GM18502 (cell line): Measurements from ENCODE around the gene PMAIP1.
"Not testable (repeated sequence)": the region's sequence is repeated elsewhere in the genome, so short reads cannot be mapped to it uniquely, and the experiment has no call there.

Experiments
- ATAC-seq: cut with Tn5 transposase; IDR thresholded peaks from one replicate; pipeline ENCODE4 v1.9.1; 2021; ENCODE audit warnings: mild to moderate bottlenecking; ENCODE audit not compliant: unreplicated experiment, poor library complexity

The PMAIP1 gene

DNA sequence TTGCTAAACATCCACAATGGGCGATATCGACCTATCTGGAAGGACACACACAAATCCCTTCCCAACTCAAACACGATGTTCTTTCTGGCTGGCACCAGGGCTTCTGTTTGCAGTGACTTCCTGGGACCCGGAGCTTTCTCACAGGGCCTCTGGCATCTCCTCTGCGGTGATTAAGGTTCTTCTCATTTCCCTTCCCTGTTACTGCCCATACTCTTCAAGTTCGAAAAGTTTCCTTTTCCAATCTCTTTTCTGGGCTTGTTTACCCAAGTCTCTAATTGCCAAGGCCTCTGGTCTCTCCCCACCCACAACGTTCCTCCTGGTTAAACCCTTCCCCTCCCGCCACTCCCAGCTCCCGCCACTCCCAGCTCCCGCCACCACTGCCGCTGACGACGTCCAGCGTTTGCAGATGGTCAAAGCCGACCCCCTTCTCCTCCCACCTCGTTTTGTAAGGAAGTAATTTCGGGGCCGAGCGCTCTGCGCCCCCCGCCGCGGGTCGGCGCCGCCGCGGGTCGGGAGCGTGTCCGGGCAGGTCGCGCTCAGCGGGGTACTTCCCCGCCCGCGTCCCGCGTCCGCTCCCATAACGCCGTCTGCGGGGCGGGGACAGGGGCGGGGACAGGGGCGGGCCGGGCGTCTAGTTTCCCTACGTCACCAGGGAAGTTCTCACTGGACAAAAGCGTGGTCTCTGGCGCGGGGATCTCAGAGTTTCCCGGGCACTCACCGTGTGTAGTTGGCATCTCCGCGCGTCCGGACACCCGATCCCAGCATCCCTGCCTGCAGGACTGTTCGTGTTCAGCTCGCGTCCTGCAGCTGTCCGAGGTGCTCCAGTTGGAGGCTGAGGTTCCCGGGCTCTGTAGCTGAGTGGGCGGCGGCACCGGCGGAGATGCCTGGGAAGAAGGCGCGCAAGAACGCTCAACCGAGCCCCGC, at the start of gene PMAIP1:
TSS of gene PMAIP1 (plus strand) at position 699 of the 924 bp plus-strand sequence. CDS start at position 881, 182 bp downstream.
- ATAC-seq, result peak; percentile 68

GRCh38 chr18:59851784-59852399, 47.9 kb upstream of the PMAIP1 start:
- ATAC-seq, result no peak

DNA sequence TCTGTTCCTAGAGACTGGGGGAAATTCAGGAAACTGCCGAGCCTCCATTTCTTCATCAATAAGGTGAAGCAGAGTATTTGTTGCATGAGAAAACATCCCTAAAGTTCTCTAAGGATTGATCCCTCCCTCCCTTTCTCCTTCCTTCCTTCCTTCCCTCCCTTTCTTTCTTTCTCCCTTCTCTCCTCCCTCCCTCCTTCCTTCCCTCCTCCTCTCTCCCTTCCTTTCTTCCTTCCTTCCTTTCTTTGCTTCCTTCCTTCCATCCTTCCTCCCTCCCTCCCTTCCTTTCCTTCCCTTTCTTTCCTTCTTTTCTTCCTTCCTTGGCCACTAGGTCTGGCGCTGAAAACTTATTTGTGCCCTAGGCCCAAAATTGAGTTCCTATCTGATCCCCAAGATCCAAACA, 47.2 kb upstream of the PMAIP1 start:
- no peak for ATAC-seq

GRCh38 chr18:59853380-59853779, 46.4 kb upstream of the PMAIP1 start:
- ATAC-seq, result no peak

- ATAC-seq, result not testable (repeated sequence)
These were observed 45.8 kb upstream of the PMAIP1 start for GRCh38 chr18:59853988-59854387.

DNA sequence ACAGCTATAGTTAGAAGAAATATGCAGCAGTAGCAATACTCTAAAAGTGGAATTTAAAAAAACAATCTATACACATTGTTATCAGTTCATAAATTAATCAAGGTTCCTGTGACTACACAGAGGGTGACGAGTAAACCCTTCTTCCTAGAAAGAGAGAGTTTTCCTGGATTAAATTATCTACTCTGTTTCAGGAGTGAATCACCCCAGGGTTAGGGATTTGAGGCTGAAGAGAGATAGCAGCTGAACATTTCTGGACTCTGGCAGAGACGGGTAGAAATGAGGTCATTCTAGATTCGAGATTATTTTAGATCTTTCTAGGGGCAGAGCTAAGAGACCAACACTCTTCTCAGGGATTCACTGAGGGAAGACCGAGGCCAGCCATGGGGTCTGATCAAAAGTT, 38.8 kb upstream of the PMAIP1 start:
- no peak for ATAC-seq

- ATAC-seq, result peak; percentile 87
These were observed 37.6 kb upstream of the PMAIP1 start for GRCh38 chr18:59861963-59862819.

DNA sequence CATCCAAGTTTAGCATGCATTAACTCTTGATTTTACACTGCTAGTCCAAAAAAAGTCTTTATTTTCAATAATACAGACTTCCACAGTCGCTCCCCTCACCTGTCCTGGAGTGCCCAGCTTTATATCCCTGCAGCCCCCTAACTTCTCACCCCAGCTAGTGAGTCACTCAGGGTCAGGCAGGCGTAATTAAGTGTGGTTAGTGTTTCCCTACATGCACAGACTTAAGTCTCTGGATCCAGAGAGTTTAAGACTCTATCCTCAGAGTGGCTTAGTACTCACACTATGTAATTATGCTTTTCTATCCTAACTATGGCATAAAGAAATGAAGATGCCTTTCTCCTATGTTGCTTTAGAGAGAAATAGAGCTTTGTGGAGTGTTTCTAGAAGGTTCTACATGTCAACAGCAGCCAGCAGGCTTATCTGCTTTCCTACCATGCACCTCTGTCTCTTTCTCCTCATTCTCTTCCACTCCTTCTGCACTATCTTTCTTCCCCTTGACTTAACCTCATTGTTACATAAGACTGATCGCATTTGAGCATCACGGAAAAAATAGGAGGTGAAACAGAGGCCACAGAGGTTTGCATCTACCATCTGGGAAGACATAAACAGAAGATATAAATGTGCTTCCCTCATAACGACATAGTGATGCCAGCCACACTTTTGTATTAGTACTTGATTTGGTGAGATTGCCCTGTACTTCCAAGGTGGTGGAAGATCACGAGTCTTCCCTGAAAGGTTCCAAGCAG, 34.4 kb upstream of the PMAIP1 start:
- no peak for ATAC-seq

DNA sequence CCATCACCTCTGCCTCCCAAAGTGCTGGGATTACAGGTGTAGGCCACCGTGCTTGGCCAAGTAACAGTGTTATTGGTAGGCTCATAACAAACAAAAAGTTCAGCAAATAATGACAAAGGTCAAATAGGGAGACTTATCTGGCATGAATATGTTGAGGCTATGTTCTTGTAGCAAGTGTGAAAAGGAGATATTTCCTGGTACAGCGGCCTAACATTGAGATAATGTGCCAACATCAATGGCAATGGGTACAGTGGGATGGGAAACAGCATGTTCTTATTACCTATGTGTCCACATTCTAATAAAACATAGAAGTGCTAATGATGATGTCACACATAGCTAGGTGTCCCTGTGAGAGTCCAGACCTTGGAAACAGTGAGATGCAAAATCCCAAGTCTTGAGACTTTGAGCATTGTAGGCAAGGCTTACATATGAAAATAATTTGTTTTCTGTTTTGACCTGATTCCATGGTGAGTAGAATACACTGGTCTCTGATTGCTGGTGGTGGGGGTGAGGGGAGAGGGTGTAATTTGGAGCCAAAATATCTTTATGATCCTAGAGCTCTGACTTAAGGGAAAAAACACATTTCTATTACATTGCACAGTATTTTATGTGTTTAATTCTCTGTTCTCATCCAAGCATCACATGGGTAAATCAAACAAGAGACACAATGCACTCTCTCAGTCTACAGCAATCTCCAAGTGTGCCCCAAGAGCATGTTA, 33.1 kb upstream of the PMAIP1 start:
- no peak for ATAC-seq

- no peak for ATAC-seq
These were observed 32.3 kb upstream of the PMAIP1 start for GRCh38 chr18:59867337-59868104.

GRCh38 chr18:59870623-59871130, 29.1 kb upstream of the PMAIP1 start:
- ATAC-seq, result no peak

DNA sequence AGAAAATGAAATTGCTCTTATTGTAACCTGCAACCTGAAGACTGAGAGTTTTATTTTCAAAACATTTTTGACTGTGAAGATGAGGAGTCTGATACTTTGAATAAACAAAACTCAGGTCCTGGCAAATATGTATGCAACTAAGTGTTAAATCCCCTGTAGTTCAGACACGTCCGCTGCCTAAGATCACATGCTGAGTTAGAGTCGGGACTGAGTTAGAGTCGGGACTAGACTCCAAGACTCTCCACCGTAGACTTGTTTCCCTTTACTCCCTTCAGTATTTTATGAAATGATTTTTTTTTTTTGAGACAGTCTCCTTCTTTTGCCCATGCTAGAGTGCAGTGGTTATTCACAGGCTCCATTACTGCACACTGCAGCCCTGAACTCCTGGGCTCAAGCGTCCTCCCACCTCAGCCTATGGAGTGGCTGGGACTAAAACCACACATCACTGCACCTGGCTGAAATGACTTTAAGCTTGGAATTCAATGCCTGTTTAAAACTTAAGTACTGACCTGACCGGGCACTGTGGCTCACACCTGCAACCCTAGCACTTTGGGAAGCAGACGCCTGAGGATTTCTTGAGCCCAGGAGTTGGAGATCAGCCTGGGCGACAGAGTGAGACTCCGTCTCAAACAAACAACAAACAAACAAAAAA, 28.0 kb upstream of the PMAIP1 start:
- no peak for ATAC-seq

DNA sequence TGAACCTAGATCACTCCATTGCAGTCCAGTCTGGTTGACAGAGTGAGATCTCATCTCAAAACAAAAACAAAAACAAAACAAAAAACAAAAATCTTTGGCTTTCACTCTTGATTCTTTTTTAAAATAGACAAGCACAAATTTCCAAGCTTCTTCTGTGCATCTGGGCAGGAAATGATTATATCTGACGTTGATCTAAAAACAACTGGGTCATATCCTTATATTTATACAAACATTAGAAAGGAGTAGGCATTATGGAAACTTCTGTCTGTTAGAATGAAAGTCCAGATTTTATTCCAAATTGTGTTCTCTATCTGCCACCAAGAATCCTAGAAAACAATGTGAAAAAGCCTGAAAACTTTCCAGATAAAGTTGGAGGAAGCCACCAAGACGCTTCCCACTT, 26.2 kb upstream of the PMAIP1 start:
- no peak for ATAC-seq

DNA sequence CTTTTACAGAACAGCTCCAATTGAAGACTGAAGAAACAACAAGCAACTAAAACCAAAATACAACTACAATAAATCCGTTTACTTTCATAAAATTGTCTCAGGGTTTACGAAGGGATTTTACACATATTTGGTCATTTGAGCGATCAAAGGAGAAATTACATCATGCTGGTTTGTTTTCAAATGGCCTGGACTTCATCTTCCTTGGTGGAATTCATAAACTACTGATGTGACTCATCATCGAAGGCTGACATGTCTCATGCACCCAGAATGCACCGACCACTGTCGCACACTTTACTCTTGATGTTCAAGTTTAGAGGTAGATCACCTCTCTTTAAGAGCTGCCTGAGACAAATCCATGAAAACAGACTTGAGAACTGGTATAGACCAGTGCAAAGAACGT, 25.6 kb upstream of the PMAIP1 start:
- ATAC-seq, result no peak

- peak; percentile 79 for ATAC-seq
These were observed 23.5 kb upstream of the PMAIP1 start for GRCh38 chr18:59876310-59876626.

DNA sequence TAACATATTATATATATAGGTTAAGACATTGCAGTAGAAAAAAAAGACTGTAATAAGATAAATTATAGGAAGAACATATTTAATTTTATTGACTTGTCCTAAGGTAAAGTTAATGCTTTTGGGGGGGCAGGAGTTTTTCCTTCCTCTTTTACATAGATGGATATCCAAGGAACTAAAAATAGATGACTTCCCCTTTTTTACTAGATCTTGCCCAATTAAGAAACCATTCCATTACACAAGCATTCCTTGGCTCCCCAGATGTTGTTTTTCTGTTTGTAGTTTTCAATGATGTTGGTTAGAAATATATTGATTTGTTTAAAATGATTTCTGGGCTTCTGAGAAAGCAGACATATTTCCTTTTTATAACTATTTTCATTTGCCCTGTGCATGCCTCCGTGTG, 22.4 kb upstream of the PMAIP1 start:
- no peak for ATAC-seq

GRCh38 chr18:59878644-59879043, 21.2 kb upstream of the PMAIP1 start:
- ATAC-seq, result peak; percentile 57
